Cardiac muscle cell (in vitro differentiated cells and primary cell): ENCODE results near the gene PHRF1. TPM values are rescaled to one million over a fixed set of nuclear protein-coding genes. Genes with fewer than 3 reads are reported as not detected.
A peak's percentile ranks its signal among the peaks of the same experiment; 100 is the strongest.

Source experiments
- DNase-seq, 2 donors: peaks; one replicate each; pipeline versions ENCODE4 v3.0.0 to v3.0.0-alpha.2; 2010 to 2017; ENCODE audit warnings: low read depth in 1 of 2, low spot score in 1 of 2
- H3K27ac ChIP-seq: fragments of 200-600 bp; sonication (generic); 2 replicates; pipeline ENCODE4 v1.5.1; 2016
- H3K27me3 ChIP-seq: fragments of 200-600 bp; sonication (generic); 2 replicates; pipeline ENCODE4 v1.6.0; 2016; ENCODE audit warnings: control low read depth
- H3K36me3 ChIP-seq: fragments of 200-600 bp; sonication (generic); 2 replicates; pipeline ENCODE4 v1.5.1; 2016; ENCODE audit warnings: control low read depth
- H3K4me1 ChIP-seq: fragments of 200-600 bp; sonication (generic); 2 replicates; pipeline ENCODE4 v1.8.1; 2017; ENCODE audit warnings: low read depth, mild to moderate bottlenecking, mixed run types
- H3K4me3 ChIP-seq: fragments of 200-600 bp; sonication (generic); 2 replicates; pipeline ENCODE4 v1.5.1; 2016; ENCODE audit warnings: mild to moderate bottlenecking
- H3K9me3 ChIP-seq: fragments of 200-600 bp; sonication (generic); 2 replicates; pipeline ENCODE4 v1.5.1; 2017; ENCODE audit warnings: low read depth, mild to moderate bottlenecking, control low read depth
- CTCF ChIP-seq: IDR thresholded peaks from 2 replicates; pipeline ENCODE4 v1.5.1; 2012; ENCODE audit warnings: low read depth, mild to moderate bottlenecking, low read length
- polyA plus RNA-seq: library from polyadenylated mRNA; unstranded; fragments of >200 nt; fragmentation: Nextera tagmentation; extraction: Ambion mirVana; gene quantifications from 2 replicates; pipeline ENCODE4 v1.2.1, GENCODE V29; 2016
- total RNA-seq: library from RNA; depleted of rRNA; stranded (reverse); fragments of >200 nt; gene quantifications from 2 replicates; pipeline ENCODE4 v1.2.3, GENCODE V29; 2016

PHRF1 gene
- total and polyA plus RNA-seq, 2 experiments from 2014 or later = 17.8 to 48.0 TPM

DNA sequence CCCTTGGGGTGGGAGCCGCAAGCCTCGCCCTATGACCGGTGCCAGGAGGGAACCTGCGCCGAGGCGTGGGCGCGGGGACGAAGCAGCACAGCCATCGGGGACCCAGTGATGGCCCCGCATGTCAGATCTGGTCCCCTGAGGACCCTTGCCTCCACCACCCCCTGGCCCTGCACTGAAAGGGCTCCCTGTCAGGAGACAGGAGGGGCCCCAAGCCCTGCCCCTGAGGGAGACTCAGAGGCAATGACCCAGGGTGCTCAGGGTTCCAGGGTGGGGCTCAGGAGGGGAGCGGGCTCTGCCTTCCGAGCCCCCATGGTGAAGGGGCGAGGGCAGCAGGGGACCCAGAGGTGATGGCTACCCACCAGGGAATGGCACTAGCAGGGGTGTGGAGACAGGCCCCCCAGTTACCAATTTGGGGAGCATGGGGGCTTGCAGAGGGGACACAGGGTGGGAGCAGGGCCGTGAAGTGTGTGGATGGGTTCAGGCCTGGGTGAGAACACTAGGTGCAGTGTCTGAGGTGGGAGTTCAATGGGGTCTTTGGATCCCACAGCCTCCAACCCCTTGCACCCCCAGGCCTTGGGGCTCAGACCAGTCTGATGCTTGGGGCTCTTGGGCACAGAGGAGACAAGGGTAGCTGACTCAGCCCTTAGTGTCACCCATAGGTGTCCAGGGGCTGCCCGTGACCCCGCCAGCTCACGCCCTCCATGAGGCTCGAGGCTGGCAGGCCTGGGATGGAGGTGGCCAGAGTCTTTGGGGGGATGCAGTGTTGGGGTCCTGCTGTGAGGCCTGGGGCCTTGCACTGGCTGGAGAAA, 38.4 kb upstream of the PHRF1 start:
- Histone ChIP-seq H3K27me3 (no peaks in the 10 kb centered on the region), H3K36me3 (no peaks in the 10 kb centered on the region), H3K27ac (no peak overlapping the region), H3K9me3 (no peaks in the 10 kb centered on the region), H3K4me3 (peak overlapping the region; percentile 18), H3K4me1 (peaks cover 12% of the 10 kb centered on the region)
- TF ChIP-seq CTCF = no peak
- no peak for DNase-seq

DNA sequence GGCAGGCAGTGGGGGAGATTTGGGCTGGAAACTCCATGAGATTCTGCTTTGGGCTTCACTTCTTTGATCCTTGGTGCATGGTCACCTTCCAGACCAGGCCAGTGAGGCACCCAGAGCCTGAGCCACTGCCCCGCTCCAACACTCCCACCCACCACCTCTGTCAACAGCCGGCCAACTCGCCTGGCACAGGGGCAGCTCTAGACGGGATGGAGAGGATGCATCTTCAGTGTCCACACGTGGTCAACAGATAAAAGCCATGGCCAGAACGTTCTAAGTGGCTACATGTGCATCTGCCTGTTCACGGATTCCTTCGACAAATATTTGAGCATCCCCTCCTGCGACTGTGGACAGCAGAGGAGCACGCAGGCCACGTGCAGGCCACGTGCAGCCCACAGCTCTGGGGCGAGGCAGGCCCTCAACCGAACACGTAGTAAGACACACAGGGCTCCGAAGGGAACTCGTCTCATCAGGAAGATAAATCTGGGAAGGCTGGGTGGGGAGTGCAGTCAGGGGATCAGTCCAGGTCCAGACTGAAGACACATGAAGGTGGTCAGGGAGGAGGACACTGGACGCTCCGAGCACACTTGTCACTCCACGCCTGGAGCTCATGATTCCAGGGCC, 37.7 kb upstream of the PHRF1 start:
- Histone ChIP-seq H3K4me1 (peaks cover 12% of the 10 kb centered on the region), H3K36me3 (no peaks in the 10 kb centered on the region), H3K27me3 (no peaks in the 10 kb centered on the region), H3K9me3 (no peaks in the 10 kb centered on the region), H3K27ac (no peak overlapping the region), H3K4me3 (no peak overlapping the region)
- DNase-seq = no peak
- no peak for TF ChIP-seq CTCF

DNA sequence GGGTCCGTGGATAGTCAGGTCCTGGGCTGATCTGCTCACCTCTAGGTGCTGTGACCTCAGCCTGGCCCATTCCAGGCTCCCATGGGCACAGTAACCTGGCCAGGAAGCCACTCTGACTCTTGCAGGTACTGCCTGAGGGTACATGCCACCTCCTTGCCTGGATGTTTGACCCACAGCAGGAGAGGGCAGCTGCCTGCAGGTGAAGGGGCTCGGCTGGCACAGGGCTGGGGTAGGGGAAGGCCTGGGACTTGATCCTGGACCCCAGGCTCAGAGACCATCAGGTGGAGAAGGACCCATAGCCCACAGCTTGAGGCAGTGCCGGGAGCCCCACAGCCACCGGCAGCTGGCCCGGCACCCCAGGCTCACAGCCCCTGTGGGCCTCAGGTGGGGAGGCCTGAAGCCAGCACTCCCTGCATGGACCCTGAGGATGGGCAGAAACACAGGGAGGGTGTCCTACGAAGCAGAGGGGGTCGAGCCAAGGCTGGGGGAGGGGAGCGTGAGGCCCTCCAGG, 36.2 kb upstream of the PHRF1 start:
- no peak for TF ChIP-seq CTCF
- no peaks in the 10 kb centered on the region for H3K36me3 ChIP-seq
- H3K4me3 ChIP-seq = no peak overlapping the region
- H3K27ac ChIP-seq = no peak overlapping the region
- H3K27me3 ChIP-seq = no peaks in the 10 kb centered on the region
- H3K4me1 ChIP-seq = peaks cover 5% of the 10 kb centered on the region
- DNase-seq = no peak
- no peaks in the 10 kb centered on the region for H3K9me3 ChIP-seq

GRCh38 chr11:540583-541432, 35.5 kb upstream of the PHRF1 start:
- H3K4me3 ChIP-seq = no peak overlapping the region
- no peak for DNase-seq
- H3K36me3 ChIP-seq = no peaks in the 10 kb centered on the region
- no peak for TF ChIP-seq CTCF
- H3K27ac ChIP-seq = no peak overlapping the region
- H3K27me3 ChIP-seq = no peaks in the 10 kb centered on the region
- H3K9me3 ChIP-seq = no peaks in the 10 kb centered on the region
- H3K4me1 ChIP-seq = peaks cover 5% of the 10 kb centered on the region

- Histone ChIP-seq H3K27me3 (no peaks in the 10 kb centered on the region), H3K36me3 (no peaks in the 10 kb centered on the region), H3K9me3 (no peaks in the 10 kb centered on the region), H3K4me1 (peaks cover 5% of the 10 kb centered on the region), H3K27ac (no peak overlapping the region), H3K4me3 (no peak overlapping the region)
- TF ChIP-seq CTCF = no peak
- DNase-seq = no peak
These were observed 34.8 kb upstream of the PHRF1 start for GRCh38 chr11:541433-541885.
